IPS DF 4.7 (cell line): Measurements from ENCODE around the gene PIK3C2G.

Source experiments
- DNase-seq: peaks from one replicate; pipeline ENCODE4 v3.0.0-alpha.2; 2013; ENCODE audit warnings: low spot score; ENCODE audit errors: extremely low read depth

Gene PIK3C2G

DNA sequence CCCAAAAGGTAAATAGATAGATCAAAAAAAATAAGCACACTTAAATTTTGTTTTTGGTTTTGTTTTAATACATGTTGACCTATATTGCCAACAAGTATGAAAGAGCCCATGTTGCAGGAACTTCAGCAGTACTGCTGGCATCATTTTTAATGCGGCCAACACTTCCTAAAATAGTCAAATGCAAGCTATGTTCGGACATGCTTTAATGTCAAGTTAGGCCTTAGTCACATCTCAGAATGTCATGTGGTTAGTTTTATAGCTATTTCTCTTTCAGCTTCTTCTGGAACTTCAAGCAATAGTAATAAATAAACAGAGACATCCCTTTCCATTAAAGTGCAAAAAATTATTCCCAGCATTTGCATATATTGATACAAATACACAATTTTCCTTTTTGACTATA is 153.4 kb downstream of the PIK3C2G start:
- DNase-seq: no peak

DNA sequence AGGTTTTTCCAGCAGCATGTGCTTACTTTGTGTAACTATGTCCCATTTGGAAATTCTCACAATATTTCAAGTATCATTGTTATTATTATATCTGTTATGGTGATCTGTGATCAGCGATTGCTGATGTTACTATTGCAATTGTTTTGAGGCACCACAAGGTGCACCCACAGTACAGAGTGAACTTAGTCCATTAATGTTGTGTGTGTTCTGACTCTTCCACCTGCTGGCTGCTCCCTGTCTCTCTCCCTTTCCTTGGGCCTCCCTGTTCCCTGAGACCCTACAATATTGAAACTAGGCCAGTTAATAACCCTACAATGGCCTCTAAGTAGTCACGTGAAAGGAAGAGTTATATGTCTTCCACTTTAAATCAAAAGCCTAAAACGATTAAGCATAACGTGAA is 153.9 kb downstream of the PIK3C2G start:
- DNase-seq: no peak

DNA sequence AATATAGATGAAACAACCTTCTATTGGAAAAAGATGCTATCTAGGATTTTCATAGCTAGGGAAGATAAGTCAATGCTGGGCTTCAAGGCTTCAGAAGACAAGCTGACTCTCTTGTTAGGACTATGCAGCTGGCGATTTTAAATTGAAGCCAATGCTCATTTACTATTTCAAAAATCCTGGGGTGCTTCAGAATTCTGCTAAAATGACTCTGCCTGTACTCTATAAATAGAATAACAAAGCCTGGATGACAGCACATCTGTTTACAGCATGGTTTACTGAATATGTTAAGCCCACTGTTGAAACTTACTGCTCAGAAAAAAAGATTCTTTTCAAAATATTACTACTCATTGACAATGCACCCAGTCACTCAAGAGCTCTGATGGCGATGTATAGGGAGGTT is 155.1 kb downstream of the PIK3C2G start:
- DNase-seq: no peak

DNA sequence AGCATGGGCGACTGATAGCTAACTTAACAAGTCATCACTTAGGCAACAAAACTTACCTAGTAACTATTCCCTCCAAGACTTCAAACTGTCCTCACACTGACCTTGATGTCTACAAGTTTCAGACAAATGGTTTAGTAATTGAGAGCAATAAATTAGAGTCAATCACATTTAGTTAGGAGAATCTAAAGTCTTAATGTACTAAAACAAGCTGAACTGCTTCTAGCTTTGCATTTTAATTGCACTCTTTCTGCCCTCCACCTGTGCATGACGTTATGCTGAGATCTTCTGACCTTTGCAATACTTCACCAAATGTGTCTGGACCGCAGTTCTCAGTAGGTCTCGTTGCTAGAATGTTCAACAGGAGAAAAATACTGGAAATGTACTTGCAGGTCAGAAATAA is 158.0 kb downstream of the PIK3C2G start:
- DNase-seq: no peak

DNA sequence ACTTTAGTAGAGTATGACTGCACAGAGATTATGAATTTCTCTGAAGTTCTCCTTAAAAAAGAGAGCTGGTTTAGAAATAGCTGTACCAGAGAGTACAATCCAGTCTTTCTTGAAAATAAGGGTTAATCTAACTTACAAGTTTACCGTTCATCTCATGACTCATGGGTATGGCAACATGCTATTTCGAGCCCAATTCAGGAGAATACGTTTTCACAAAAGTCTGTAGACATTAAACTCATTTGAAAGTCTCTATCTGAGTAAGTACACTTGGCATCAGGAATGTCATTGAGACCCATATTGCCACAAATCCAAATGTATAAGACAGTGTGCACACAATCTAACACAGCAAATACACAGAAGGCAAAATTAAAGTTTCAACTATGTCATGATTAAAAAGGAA is 160.5 kb downstream of the PIK3C2G start:
- no peak for DNase-seq

DNA sequence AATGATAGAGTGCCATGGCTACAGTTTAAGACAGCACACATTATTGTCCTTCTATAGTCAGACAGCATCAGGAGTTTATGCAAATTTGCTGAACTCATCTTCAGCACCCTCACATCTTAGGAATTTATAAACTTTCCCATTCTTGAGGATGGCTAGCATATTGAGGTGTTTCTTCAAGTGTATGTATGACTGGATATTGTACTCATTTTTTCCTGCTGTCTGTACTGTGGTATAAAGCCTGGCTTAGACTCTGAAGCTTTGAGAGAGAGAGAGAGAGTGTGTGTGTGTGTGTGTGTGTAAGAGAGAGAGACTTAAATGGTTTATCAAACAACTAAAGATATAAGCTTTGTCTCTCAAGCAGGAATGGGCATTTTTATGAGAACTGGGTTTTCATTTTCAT is 161.6 kb downstream of the PIK3C2G start:
- DNase-seq: no peak

DNA sequence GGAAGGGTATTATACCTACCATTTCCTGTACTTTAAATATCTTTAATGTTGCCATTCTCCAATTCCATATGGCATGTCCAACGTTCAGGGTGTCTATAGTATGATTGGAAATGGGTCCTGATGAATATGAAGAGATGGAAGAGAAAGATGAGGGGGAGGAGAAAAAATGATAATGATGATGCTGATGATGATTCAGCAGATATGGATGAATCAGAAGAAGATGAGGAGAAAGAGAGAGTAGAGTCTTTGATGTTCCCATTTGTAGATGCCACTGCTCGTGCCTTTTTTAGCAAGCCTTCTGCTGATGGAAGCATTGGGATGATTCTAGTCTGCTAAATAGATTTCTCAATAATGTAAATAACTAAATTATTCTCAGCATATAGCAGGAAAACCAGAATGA is 163.5 kb downstream of the PIK3C2G start:
- DNase-seq: no peak

DNA sequence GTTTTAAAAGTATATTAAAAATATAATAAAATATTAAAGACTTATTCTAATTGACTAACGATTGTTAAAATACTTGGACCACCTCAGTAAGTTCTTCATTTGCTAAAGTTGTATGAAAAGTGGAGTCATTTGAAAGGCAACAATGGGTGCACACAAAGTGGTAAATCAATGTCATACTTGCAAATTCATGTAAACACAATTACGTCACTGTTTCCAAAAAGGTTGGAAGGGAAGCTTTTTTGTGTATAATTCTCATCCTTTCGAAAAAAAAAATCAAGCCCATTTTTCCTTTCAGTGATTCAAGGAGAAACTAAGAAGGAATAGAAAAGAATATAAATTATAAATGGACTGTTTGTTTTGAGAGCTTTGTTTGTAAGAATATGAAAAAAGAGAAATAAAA is 166.2 kb downstream of the PIK3C2G start:
- DNase-seq: no peak

DNA sequence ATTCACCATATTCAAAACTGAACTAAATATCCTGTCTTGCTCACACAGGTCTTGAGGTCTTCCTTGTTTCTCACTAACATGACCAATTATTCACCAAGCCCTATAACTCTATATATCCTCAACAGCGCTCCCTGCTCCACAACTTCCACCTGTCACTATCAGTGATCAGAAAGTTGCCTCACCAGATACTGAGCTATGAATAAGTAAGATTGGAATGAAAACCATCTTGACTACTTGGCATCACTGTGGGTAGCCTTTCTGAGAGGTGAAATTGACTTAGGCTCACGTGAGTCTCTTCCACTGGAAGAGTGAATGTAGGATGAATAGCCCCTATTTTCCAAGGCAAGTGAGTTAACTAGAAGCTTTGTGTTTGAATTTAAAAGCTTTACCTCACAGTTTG is 167.1 kb downstream of the PIK3C2G start:
- DNase-seq: no peak

DNA sequence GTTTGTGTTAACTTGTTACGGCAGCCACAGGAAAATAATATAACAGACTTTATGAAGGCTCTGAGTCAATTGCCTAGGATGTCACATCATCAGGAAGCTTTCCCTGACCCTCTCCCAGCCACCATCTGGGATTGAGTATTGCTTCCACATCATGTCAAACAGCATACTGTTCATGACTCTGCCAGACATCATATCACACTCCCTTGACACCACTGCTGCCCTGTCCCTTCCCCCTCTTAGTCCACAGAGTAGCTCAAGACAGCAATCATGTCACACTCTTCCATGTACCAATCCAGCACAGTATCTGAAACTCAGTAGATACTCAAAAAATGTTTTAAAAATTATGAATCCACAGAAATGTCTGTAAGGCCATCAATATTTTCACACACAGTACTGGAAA is 168.0 kb downstream of the PIK3C2G start:
- no peak for DNase-seq

DNA sequence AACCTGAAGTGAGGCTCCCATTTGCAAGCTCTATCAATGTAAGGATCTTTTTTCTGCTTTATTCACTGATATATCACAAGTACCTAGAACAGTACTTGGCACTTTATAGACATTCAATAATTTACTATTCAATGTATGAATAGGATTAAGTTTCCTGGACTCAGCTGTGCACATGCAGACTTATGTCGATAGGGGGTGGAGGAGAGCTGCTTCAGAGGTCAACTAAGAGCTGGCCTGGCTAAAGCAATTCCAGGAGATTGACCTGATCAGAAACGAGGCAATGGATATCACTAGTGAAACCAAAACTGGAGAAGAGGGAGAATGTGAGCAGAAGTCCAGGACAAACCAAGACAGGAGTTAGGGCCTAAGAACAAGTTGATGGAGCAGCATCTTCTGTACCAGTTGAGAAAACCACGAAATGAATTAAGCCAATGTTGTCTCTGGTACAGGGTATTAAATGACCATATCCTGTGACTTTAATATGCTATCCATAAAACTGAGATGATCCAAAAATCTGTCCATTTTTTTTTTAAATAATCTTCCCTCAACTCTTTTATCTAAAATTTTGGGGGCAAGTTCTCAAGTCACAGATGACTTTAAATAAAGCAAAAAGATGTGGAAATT is 169.2 kb downstream of the PIK3C2G start:
- no peak for DNase-seq

DNA sequence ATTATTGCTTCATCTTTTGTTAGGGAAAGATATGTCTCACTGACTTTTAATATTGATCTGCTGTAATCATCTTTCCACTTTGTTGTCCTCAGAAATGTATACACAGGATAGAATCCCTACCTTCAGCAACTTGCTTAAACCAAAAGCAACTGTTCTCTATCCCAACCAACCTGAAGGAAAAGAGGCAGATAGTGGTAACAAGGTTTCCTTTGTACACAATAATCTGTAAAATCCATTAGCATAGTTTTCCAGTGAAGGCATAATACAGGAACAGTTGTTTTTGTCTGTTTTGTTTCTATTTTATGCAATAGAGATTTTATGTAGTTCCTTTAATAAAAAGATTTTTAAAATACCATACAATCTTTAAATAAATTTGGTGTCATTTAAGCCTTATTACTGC is 170.5 kb downstream of the PIK3C2G start:
- DNase-seq: no peak

DNA sequence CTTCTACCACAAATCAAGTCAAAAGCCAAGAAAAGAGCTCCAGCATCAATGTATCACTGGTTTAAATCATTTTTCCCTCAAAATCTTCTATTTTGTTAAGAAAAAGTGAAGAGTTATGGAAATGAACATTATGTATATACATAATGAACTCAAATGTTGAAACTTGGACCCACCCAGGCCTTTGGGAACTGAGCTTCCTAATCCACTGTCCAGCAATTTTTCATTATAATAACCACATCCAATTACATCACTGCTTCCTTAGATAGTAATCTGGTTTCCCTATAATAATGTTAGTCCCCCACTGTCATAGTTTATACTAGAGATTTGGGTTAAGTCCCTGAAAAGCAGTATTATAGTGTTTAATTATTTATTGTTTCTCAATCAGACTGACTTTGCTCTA is 170.9 kb downstream of the PIK3C2G start:
- DNase-seq: no peak

DNA sequence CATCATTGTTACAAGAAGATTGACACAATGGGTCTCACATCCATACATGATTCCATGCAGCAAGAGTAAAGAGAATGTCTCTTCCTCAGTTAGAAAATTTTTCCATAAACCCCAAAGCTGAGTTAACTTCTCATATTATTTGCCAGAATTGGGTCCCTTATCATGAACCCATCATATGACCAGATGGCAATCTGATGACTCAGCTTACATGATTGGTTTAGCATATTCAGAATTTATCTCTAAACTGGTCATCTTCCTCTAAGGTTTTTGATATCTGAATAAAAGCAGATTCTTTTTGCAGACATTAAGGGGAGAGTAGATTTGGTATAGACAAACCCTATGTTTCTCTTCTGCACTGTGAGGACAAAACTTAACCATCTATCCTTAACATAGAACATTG is 174.9 kb downstream of the PIK3C2G start:
- no peak for DNase-seq

DNA sequence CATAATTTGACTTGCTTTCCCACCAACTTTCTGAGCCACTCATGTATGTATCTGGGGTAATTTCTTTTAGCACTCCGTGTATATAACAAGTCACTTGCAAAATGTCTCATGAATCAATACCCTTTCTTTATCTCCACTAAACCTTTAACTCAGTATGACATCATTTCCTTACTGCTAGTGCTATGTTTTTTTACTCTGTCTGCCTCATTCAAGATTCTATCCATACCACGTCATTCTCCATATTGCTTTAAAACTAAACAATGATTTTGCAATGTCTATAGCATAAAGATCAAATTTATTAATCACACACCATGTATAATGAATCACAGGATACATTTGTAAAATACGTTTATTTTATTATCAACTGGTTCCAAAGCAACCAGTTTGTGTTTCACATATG is 178.2 kb downstream of the PIK3C2G start:
- no peak for DNase-seq

DNA sequence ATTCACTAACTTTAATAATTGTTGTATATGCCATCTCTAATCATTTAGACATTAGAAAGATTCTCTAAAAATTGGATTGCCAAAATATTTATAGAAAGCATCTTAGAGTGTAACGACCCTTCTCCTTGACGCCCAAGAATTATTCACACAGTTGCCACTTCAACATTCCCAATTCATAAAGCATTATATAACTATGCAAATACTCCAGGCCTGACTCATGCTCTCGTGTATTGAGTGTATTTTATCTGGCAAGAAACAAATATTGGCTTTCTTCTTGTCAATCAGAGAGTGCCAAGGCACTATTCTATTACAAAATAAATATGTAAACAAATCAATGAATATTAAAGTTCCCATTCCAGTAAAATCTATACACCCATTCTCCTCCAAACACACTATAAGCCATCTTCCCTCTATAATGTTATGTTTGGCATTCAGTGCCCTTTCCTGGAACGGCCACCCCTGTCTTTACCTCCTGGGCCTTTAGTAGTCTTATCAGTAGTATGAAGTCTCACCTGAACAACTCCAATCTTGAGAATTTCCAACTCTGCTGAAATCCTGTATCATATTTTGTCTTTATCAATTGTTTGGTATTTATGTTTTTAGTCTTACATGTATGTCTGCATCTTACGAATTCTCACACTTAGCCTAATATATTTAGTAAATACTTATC is 182.6 kb downstream of the PIK3C2G start:
- DNase-seq: no peak

DNA sequence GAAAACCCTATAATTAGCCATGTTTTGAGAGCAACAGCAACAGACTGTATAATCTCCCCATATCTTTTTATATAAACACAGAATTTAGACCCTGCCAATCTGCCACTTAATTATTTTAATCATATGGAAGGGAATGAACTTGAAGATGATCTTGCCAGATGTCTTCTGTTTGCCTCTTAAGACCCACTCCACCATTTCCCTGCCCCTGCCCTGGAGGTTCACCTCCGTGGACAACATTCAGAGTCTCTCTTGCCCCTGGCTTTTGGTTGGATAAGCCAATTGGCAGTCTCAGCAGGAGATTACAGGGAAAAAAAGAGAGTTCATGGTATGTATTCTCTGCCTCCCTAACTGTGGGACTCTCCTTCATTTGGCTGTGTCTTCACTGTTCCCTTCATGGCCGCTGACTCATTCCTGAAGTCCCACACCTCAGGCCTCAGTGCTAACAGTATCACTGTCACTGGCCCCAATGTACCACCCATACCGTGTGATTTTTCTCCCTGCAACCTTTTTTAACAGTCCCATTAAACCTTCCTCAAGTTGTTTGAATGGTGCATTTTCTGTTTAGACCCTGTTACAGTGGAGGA is 184.8 kb downstream of the PIK3C2G start:
- no peak for DNase-seq

DNA sequence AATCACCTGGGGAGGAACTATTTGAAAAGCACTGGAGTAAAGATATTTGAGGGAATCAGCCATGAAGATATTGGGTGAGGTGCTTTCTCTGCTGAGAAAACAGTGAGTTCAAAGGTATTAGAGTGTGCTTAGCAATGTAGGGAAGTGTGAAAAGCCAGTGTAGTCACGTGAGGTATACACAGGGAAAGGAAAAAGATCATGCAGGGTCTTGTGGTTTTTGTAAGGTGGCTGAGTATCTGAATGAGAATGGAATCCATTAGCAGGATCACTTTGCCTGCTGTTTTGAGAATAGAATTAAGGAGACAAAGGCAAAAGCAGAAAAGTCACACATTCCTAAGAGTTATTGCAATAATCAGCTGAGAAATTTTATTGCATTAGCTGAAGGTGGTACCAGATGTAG is 193.0 kb downstream of the PIK3C2G start:
- DNase-seq: no peak

DNA sequence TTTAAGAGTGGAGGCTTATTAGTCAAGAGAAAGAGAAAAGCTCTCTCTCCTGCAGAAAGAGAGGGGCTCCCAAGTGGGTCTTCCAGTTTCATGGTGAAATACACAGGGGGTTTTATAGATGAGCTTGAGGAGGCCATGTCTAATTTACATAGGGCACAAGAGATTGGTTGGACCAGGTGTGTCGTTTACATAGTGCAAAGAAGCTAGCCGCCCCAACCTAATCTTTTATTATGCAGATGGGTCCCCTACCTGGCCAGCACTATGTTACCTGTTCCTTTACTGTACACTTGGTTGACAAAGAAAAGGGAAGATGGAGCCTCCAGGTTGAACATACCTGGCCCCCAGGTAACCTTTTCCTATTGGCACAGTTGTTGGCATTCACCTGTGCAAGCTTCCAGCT is 195.0 kb downstream of the PIK3C2G start:
- no peak for DNase-seq

DNA sequence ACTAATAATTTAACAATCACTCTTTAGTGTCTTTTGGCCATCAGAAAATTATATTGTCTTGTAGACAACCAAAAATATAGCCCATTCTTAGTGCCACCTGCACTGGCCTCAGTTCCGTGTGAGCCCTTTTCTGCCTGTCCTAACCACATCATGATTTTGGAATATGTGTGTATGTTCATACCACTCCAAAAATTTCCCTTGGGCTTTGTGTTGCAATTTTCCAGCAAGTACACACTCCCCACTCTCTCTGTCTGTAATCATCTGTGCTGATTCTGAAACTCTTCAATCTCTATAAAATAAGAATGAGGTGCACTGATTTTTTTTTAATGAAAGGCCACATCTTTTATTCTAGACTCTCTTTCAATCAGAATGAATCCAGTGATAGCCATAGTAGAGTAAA is 196.0 kb downstream of the PIK3C2G start:
- DNase-seq: no peak

DNA sequence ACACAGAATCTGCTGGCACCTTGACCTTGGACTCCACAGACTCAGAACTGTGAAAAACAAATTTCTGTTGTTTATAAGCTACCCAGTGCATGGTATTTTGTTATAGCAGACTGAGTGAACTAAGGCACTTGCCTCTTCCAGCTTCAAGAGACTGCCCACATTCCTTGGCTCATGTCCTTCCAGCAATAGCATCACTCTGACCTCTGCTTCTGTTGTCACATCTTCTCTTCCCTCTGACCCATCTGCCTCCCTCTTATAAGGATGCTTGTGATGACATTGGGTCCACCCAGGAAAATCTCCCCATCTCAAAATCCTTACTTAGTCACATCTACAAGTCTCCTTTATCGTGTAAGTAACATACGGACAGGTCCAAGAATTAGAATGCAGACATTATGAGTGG is 200.4 kb downstream of the PIK3C2G start:
- DNase-seq: no peak

DNA sequence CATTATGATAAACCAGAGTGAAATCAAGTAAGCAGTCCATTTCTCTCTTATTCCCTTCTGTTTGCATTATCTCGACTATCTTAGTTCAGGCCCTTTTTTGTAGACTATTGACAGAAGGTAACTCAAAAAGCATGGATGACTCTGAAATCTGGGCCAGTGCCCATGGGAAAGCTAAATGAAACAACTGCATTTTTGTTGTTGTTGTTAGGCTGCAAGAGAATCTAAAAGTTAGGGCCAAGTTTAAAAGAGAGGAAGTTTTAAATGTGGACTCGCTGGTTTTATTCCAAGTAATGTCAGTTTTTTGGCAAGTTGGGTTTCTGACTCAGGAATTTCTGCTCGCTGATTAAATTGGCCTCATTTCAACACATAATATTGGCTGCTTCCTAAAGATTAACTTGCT is 201.1 kb downstream of the PIK3C2G start:
- no peak for DNase-seq

DNA sequence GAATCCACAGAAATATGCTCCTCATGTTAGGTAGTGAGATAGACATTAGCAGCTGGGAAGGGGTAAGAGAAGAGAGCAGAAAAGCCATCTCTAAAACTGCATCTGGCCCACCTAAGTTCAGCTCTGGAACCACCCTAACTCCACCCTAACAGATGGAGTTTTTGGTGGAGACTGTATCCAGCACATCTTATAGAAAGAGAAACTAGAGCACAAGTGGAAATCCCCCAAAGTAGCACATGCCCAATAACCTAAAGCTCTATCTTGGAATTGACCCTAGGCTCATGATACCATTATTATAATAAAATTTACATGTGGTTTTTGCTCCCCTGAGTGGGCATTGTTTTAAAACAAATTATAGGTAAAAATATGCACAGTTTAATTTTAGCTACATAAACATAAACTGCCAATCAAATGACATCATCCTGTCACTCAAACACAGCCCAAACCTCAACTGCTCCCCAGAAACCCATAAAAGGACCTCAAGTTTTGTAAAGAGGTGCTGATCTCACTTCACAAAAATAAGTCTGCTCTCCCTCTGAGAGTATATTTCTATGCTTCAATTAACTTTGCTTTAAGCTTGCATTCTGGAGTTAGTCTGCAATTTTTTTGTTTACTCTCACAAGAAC is 206.4 kb downstream of the PIK3C2G start:
- DNase-seq: no peak
